ENCODE measurements around the gene PARP2. TPM values are rescaled to one million over a fixed set of nuclear protein-coding genes. Genes with fewer than 3 reads are reported as not detected.

PARP2 gene
- total and polyA plus RNA-seq, 9 of the 15 experiments (the other 6 are each of a cell fraction or from before 2014, with no cell fraction given) = 19.7 to 50.5 (median 29.9) TPM

- CTCF ChIA-PET (ENCODE audit: low intra/inter-chr PET ratio) = no interaction called here
- POLR2A ChIA-PET = interaction anchor here (1.6 kb wide), 1 partner anchor 8 kb away, joined by 3 read pairs; no protein-coding TSS in a partner anchor
- no TSS peak for BruUV-seq (replicated peaks)
- TF ChIP-seq KAT7 (CRISPR knock-in tag; IDR thresholded peaks at IDR 0.05; ENCODE audit: borderline replicate concordance) (no peak), ZNF395 (CRISPR knock-in tag; IDR thresholded peaks at IDR 0.05) (no peak), USF2 (CRISPR knock-in tag; IDR thresholded peaks at IDR 0.05) (no peak), ZNF785 (CRISPR knock-in tag; IDR thresholded peaks at IDR 0.05) (no peak), ZNF75A (CRISPR knock-in tag; IDR thresholded peaks at IDR 0.05) (no peak), MAFF (IDR thresholded peaks at IDR 0.05; ENCODE audit: low read length) (no peak), CBX3 (IDR thresholded peaks at IDR 0.05; ENCODE audit: borderline replicate concordance in 1 of 2, low read length in 2 of 2) (no peak), NFXL1 (CRISPR knock-in tag; IDR thresholded peaks at IDR 0.05) (no peak), ZBTB9 (CRISPR knock-in tag; IDR thresholded peaks at IDR 0.05) (no peak), ZNF436 (CRISPR knock-in tag; IDR thresholded peaks at IDR 0.05) (no peak), SPI1 (IDR thresholded peaks at IDR 0.05; ENCODE audit: borderline replicate concordance, low read depth, low read length) (no peak), ERF (CRISPR knock-in tag; IDR thresholded peaks at IDR 0.05) (no peak), ZBTB5 (IDR thresholded peaks at IDR 0.05) (no peak), ZNF655 (CRISPR knock-in tag; IDR thresholded peaks at IDR 0.05) (no peak), ZBTB7A (IDR thresholded peaks at IDR 0.05; ENCODE audit: borderline replicate concordance, control insufficient read depth, low read depth, low read length) (no peak)
Observed at GRCh38 chr14:20346713-20347112, 3.3 kb downstream of the PARP2 start.

More at GRCh38 chr14:20346713-20347112, 3.3 kb downstream of the PARP2 start:
- ATAC-seq (no peak), DNase-seq (ENCODE audit: extremely low read depth in 1 of 4, low spot score in 3 of 4) (no peak), FAIRE-seq (no peak)
- Histone ChIP-seq H3K4me1 (replicated peaks in 1 of 2; ENCODE audit: control insufficient read depth in 2 of 2, insufficient read depth in 2 of 2, low read length in 2 of 2) (no peaks in the 10 kb centered on the region; a peak in 1 of 5 replicates), H3K36me3 (ENCODE audit: control insufficient read depth, insufficient read depth, low read length) (peaks cover 46% of the 10 kb centered on the region), H3K9ac (ENCODE audit: insufficient read depth in 1 of 2, low read depth in 2 of 2, low read length in 2 of 2) (no peak overlapping the region), H3K79me2 (ENCODE audit: control insufficient read depth, insufficient read depth, low read length) (peaks cover 16% of the 10 kb centered on the region), H3K4me2 (ENCODE audit: insufficient read depth, low read length) (no peak overlapping the region), H3K9me3 (replicated peaks; ENCODE audit: control insufficient read depth, insufficient read depth, low read depth, low read length) (no peaks in the 10 kb centered on the region), H2AFZ (ENCODE audit: low read depth, low read length) (no peak overlapping the region), H3K27me3 (ENCODE audit: control insufficient read depth in 2 of 2, insufficient read depth in 2 of 2, low read length in 2 of 2) (no peaks in the 10 kb centered on the region), H4K20me1 (replicated peaks; ENCODE audit: control insufficient read depth, insufficient read depth, low read length) (no peaks in the 10 kb centered on the region), H3K4me3 (no peak overlapping the region), H3K27ac (ENCODE audit: extremely low read depth, low read depth, low read length) (no peak overlapping the region), H3K9me1 (ENCODE audit: control insufficient read depth, insufficient read depth, low read length) (no peaks in the 10 kb centered on the region)
- in situ Hi-C loops (cut with MboI) = no loop called here
- no CpG with 5 or more reads among the region's 1 CpG for WGBS (ENCODE audit: insufficient coverage, low coverage, missing lambda C conversion rate)
- intact Hi-C loops (cut with micrococcal nuclease) = no loop called here

Measured in K562 (cell line).